Measurements from ENCODE around the gene CCDC169.
"Not testable (repeated sequence)": the region's sequence is repeated elsewhere in the genome, so short reads cannot be mapped to it uniquely, and the experiment has no call there.

Gene CCDC169

GRCh38 chr13:36313047-36313969 is 15.7 kb upstream of the CCDC169 start:
- no peak for DNase-seq

- DNase-seq = no peak
Observed at GRCh38 chr13:36310417-36311108, 12.9 kb upstream of the CCDC169 start.

DNA sequence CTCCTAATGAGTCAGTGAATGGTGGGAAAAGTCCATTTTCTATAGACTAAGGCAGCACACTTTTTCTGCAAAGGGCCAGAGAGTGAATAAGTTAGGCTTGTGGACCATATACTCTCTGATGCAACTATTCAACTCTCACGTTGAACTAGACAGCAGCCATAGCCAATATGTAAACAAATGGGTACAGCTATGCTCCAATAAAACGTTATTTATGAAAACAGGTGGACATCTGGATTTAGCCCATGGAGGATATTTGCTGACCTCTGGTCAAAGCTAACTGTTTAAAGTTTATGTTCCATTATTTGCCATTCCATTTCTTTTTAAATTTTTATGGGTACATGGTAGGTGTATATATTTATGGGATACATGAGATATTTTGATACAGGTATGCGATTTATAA is 4.7 kb upstream of the CCDC169 start:
- no peak for DNase-seq

DNA sequence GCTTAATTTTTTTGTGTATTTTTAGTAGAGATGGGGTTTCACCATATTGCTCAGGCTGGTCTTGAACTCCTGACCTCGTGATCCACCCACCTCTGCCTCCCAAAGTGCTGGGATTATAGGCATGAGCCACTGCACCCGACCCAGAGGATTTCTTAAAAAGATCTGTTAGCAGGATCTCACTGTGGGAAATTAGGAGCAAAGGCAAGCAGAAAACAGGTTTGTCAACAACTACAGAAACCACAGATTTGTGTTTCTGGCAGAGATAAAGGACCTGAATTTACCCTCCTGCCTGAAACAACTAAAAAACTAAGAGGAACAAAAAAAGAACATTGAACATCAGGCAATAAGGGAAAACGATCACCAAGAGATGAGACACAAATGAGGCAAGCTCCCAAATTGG is 1.9 kb upstream of the CCDC169 start:
- DNase-seq = not testable (repeated sequence)

GRCh38 chr13:36298535-36299068 is 988 bp upstream of the CCDC169 start:
- no peak for DNase-seq

- DNase-seq = no peak
Observed at GRCh38 chr13:36294096-36294495, 3.5 kb downstream of the CCDC169 start.

DNA sequence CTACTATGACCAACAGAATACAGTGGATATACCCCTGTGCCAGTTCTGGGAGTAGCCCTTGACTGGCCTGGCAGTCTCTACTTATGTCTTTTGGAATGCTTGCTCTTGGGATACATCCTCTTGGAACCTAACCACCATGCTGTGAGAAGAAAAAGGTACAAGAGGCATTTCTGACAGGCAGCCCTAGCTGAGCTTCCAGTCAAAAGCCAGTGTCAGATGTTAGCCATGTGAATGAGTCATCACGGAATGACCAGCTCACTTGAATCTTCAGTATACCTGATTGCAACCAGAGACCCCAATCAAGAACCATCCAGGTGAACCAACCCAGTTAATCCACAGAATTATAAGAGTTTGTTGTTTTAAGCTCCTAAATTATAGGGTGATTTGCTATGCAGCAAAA is 4.1 kb downstream of the CCDC169 start:
- DNase-seq = no peak

DNA sequence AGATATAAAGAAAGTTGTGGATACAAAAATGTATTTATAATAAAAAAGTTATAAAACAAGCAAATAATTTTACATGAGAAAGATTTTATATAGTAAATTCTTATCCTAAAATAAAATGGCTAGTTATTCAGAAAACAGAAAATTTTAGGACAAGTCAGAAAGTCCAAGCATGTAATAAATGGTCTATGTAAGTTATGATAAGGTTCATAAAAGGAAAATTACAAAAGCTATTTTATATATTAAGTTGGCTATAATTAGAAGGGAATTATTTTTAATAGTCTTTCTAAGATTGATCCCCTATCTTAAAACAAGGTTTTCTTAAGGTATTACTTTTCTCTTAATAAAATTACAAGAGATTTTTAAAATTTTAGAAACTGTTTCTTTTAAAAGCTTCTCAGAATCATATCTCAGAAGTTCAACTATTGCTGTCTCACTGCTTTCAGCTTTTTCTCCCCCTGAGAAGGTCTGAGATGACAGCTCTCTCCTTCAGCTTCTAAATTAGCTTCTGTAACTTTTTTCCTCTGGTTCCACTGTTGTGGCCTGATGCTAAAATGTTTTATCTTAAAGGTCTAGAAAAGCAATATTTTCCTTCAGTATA is 8.7 kb downstream of the CCDC169 start:
- no peak for DNase-seq

DNA sequence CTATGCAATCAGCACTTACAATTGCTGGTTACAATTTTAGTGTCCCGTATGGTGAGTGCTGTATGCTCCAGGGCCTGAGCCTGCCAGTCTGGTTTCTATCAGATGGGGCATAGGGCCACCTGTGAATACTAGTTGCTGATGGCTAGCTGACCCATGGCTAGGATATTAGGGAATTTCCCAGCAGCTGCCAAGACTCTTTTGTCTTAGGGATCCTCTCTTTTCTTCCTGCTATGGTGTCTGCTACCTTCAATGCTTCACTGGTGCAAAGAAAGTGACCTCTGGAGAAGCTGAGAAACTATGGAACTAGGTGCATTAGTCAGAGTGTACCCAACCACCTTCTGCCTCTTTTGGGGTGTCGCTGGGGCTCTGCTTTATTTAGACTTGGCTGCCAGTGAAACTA is 11.6 kb downstream of the CCDC169 start:
- DNase-seq = no peak

DNA sequence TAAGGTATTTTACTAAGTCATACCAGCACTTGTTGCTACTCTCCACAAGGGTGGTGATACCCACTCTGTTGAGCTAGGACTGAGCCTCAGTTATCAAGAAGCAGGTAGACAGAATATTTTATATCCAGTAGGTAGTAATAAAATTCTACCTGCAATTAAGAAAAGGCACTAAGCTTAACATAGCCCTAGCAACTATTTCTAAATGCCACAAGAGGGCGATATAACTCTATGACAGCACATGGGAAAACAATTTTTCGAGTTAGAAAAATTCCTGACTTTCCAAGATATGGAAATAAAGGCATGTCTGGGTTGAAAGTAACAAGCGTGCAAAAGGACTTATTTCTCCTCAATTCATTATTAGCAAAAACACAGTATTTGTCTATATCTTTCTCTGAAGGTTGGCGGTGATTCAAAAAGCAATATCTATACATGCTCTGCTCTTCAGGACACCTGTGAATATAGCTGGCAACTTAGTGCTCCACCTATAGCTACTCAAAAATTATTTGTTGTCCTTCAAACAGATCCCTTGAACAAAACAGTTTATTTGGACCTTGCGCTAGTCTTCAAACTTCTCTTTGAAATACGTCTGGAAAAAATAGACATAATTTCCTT is 14.7 kb downstream of the CCDC169 start:
- no peak for DNase-seq

DNA sequence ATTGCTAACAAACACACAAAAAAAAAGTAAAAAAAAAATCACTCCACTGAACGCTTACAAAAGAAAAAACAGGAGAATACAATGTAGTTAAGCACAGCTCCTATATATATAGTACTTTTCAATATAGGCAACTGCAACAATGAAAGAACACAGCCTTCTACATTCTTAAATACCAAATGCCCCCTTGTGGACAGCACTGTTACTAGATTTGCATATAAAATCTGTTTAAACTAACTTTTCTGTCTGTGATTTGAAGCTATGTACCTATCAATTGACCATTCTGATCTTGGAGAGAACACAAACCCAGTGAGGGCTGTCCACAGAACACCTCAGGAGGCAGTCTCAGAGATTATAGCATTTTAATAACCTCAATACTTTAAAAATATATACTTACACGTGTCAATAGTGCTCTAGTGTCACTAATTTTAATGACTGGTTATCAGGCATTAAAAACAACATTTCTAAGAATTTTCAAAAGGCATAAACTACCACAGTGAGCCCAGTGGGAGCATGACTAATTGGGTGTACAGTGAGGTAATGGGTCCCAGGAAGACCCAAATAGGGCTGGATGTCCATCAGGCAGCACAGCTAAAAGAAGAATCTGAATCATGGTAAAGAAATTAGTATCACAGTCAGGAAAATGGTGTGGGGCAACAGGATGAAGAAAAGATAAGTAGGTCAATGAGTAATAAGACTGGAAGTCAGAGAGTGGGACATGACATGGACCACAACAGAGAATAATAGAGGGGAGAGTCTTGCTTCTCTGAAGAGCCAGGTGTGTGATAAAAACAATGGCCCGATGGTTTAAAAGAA is 22.2 kb downstream of the CCDC169 start:
- peak; percentile 76 for DNase-seq

GRCh38 chr13:36273431-36273830 is 24.2 kb downstream of the CCDC169 start:
- DNase-seq = no peak

- DNase-seq = no peak
Observed at GRCh38 chr13:36261976-36262375, 35.6 kb downstream of the CCDC169 start.

DNA sequence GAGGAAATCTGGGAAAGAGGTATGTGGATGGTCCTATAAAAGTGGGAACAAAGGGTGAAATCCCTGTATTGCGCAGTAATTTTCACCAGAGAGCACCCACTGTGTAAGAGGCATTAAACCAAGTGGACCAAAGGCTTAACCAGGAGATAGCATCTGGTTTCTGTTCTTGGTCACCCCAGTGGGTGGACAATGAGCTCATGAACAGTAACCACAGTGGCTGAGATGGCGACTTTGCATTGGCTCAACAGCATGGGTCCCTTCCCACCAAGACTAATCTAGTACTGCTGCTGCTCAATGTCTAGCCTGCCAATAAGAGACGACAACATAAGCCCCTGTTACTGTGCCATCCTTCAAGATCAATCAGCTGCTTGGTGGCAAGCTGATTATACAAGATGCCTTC is 36.6 kb downstream of the CCDC169 start:
- no peak for DNase-seq

DNA sequence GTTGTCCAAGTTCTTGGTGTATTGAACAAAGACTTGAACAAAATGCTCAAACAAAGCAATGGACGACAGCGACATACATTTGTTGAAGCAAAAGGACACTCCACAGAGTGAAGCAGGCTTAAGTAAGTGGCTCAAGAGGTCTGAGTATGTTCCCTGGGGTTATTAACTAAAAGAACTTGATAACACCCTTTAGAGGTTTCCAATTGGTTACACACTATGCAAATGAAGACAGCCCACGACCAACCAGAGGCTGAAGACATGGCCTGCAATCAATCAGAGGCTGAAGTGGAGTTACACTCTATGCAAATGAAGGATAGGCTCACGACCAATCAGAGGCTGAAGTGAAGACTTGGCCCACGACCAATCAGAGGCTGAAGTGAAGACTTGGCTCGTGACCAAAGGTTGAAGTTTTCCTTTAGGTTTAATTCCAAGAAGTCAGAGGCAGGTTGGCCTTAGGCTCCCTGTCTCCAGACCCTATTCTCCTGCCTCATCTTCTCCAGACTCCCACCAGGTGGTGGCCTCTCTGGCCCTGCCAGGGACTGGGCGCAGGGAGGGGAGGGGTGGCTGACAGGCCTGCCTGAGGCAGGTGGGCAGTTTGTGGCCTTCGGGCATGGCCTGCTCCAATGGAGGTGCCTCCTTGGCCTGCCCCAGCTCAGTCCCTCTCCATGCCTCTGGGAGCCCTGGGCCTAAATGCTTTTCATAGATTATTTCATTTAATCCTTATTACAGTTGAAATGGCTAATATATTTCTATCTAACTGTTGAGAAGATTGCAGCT is 38.1 kb downstream of the CCDC169 start:
- no peak for DNase-seq

DNA sequence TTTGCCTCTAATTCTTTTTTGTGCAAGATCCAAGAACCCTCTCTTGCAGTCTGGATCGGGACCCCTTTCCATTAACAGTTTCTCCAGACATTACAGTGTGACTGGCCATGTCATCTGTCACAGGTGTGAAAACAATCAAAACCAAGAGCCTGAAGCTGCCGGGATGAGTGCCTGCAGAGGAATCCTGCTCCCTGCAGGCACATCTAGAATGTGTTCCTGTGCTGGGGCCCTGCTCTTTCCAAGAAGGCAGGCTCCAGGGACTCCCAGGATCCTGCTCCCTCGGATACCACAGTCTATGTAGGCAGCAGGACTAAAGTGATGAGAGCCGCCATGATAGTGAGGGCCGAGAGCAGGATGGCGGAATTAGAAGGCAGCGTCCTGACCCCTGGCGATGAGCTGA is 38.8 kb downstream of the CCDC169 start:
- DNase-seq = no peak

GRCh38 chr13:36251526-36251925 is 46.1 kb downstream of the CCDC169 start:
- no peak for DNase-seq

GRCh38 chr13:36251017-36251416 is 46.6 kb downstream of the CCDC169 start:
- no peak for DNase-seq

- DNase-seq = no peak
Observed at GRCh38 chr13:36248700-36249099, 48.9 kb downstream of the CCDC169 start.

GRCh38 chr13:36244990-36245389 is 52.6 kb downstream of the CCDC169 start:
- no peak for DNase-seq

DNA sequence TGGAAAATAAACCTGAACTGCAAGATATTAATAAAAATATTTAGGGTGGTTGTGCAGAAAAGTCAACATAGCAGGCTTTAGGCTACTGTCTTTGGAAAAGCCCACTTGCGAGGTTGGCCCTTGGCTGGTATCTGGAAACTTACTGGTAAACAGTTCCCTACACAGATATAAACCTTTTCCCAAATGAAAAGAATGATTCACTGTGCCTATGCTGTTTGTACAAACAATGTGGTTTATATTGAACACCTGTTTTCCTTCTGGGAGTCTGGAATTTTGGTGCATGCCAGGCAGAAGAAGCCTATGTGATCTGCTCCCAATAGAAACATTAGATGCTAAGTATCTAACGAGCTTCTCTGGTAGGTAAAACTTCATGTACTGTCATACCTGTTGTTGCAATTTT is 53.5 kb downstream of the CCDC169 start:
- no peak for DNase-seq
